Mesodermal cell (in vitro differentiated cells): ENCODE results near the gene LAPTM4A.
"Not testable (repeated sequence)": the region's sequence is repeated elsewhere in the genome, so short reads cannot be mapped to it uniquely, and the experiment has no call there.

Experiments used
- H3K27ac ChIP-seq: 2 replicates; pipeline ENCODE4 v1.7.0; 2013; ENCODE audit warnings: mild to moderate bottlenecking, low read depth, low read length, moderate library complexity; ENCODE audit not compliant: severe bottlenecking
- H3K36me3 ChIP-seq: 2 replicates; pipeline ENCODE4 v1.7.1; 2013; ENCODE audit warnings: mild to moderate bottlenecking, low read length, moderate library complexity; ENCODE audit not compliant: control insufficient read depth, insufficient read depth
- H3K4me1 ChIP-seq: one replicate; pipeline ENCODE4 v1.7.1; 2013; ENCODE audit warnings: mild to moderate bottlenecking, low read length; ENCODE audit not compliant: insufficient read depth, control insufficient read depth, poor library complexity, severe bottlenecking
- H3K4me3 ChIP-seq: 2 replicates; pipeline ENCODE4 v1.7.0; 2013; ENCODE audit warnings: low read length, control low read depth, mild to moderate bottlenecking; ENCODE audit not compliant: insufficient read depth, poor library complexity, severe bottlenecking; ENCODE audit errors: extremely low read depth
- H3K9me3 ChIP-seq: 2 replicates; pipeline ENCODE4 v1.7.1; 2013; ENCODE audit warnings: mild to moderate bottlenecking, low read length, moderate library complexity; ENCODE audit not compliant: control insufficient read depth
- whole genome bisulfite sequencing, 2 experiments: methylation state at CpG; one replicate each; pipeline ENCODE4 v1.1.5; 2013; ENCODE audit warnings: missing lambda C conversion rate in 2 of 2; ENCODE audit not compliant: insufficient coverage in 2 of 2; 5-methylcytosine and 5-hydroxymethylcytosine counted together

LAPTM4A gene

GRCh38 chr2:20091305-20091991 lies 40.0 kb upstream of the LAPTM4A start:
- peaks cover 6% of the 10 kb centered on the region for H3K4me1 ChIP-seq
- no peaks in the 10 kb centered on the region for H3K36me3 ChIP-seq
- H3K9me3 ChIP-seq: no peaks in the 10 kb centered on the region
- H3K27ac ChIP-seq: no peak overlapping the region
- no peak overlapping the region for H3K4me3 ChIP-seq
- 91 to 92% methylated on average over 9 to 11 of the region's 11 CpGs for WGBS, 2 experiments

- Histone ChIP-seq H3K36me3 (no peaks in the 10 kb centered on the region), H3K4me3 (no peak overlapping the region)
- WGBS, 2 experiments: 96 to 100% methylated on average over 8 of the region's 9 CpGs
These were observed 38.5 kb upstream of the LAPTM4A start for GRCh38 chr2:20089715-20090464.

GRCh38 chr2:20085909-20086308 lies 34.5 kb upstream of the LAPTM4A start:
- not testable (repeated sequence) for H3K27ac ChIP-seq, H3K4me1 ChIP-seq, H3K9me3 ChIP-seq, H3K36me3 ChIP-seq, H3K4me3 ChIP-seq
- 97 to 100% methylated on average over 1 to 3 of the region's 4 CpGs for WGBS, 2 experiments

More at GRCh38 chr2:20089715-20090464, 38.5 kb upstream of the LAPTM4A start:
- Histone ChIP-seq H3K27ac (no peak overlapping the region), H3K4me1 (peaks cover 6% of the 10 kb centered on the region), H3K9me3 (no peaks in the 10 kb centered on the region)

GRCh38 chr2:20082812-20083211 lies 31.4 kb upstream of the LAPTM4A start:
- not testable (repeated sequence) for H3K9me3 ChIP-seq, H3K4me1 ChIP-seq, H3K27ac ChIP-seq, H3K36me3 ChIP-seq, H3K4me3 ChIP-seq
- WGBS, 2 experiments: 93 to 97% methylated on average over 7 to 8 of the region's 8 CpGs

- H3K4me1 ChIP-seq: peaks cover 7% of the 10 kb centered on the region
- H3K9me3 ChIP-seq: peaks cover 4% of the 10 kb centered on the region
- 83% methylated on average over 1 of the region's 2 CpGs; no CpG with 5 or more reads in 1 of the 2 experiments for WGBS, 2 experiments
- no peak overlapping the region for H3K27ac ChIP-seq
- H3K36me3 ChIP-seq: no peaks in the 10 kb centered on the region
- no peak overlapping the region for H3K4me3 ChIP-seq
These were observed 30.4 kb upstream of the LAPTM4A start for GRCh38 chr2:20081841-20082240.

- no peaks in the 10 kb centered on the region for H3K36me3 ChIP-seq
- H3K4me1 ChIP-seq: peaks cover 7% of the 10 kb centered on the region
- H3K27ac ChIP-seq: peak overlapping the region; percentile 31
- no peak overlapping the region for H3K4me3 ChIP-seq
- 22 to 28% methylated on average over 3 of the region's 8 CpGs for WGBS, 2 experiments
- H3K9me3 ChIP-seq: peaks cover 4% of the 10 kb centered on the region
These were observed 29.5 kb upstream of the LAPTM4A start for GRCh38 chr2:20080839-20081415.

GRCh38 chr2:20080428-20080827 lies 29.0 kb upstream of the LAPTM4A start:
- no peak overlapping the region for H3K4me3 ChIP-seq
- H3K4me1 ChIP-seq: peaks cover 7% of the 10 kb centered on the region
- H3K9me3 ChIP-seq: peaks cover 4% of the 10 kb centered on the region
- H3K36me3 ChIP-seq: no peaks in the 10 kb centered on the region
- H3K27ac ChIP-seq: peak overlapping the region; percentile 31
- 90 to 92% methylated on average over 5 to 7 of the region's 10 CpGs for WGBS, 2 experiments

- no peaks in the 10 kb centered on the region for H3K36me3 ChIP-seq
- H3K9me3 ChIP-seq: peaks cover 4% of the 10 kb centered on the region
- H3K4me3 ChIP-seq: no peak overlapping the region
- no peak overlapping the region for H3K27ac ChIP-seq
- WGBS, 2 experiments: 95 to 100% methylated on average over 3 of the region's 6 CpGs
- H3K4me1 ChIP-seq: peaks cover 7% of the 10 kb centered on the region
These were observed 28.2 kb upstream of the LAPTM4A start for GRCh38 chr2:20079546-20080115.

- 92 to 97% methylated on average over 3 to 4 of the region's 4 CpGs for WGBS, 2 experiments
- Histone ChIP-seq H3K4me3 (no peak overlapping the region), H3K36me3 (no peaks in the 10 kb centered on the region), H3K4me1 (peaks cover 7% of the 10 kb centered on the region), H3K27ac (no peak overlapping the region), H3K9me3 (peaks cover 4% of the 10 kb centered on the region)
These were observed 26.0 kb upstream of the LAPTM4A start for GRCh38 chr2:20077411-20077940.

GRCh38 chr2:20076757-20077156 lies 25.3 kb upstream of the LAPTM4A start:
- H3K9me3 ChIP-seq: no peaks in the 10 kb centered on the region
- H3K27ac ChIP-seq: no peak overlapping the region
- peaks cover 7% of the 10 kb centered on the region for H3K4me1 ChIP-seq
- no peak overlapping the region for H3K4me3 ChIP-seq
- H3K36me3 ChIP-seq: no peaks in the 10 kb centered on the region
- 96 to 98% methylated on average over 4 to 5 of the region's 6 CpGs for WGBS, 2 experiments
